GM18502 (cell line): ENCODE data around the gene CMYA5.

Source experiments
- ATAC-seq: cut with Tn5 transposase; IDR thresholded peaks from one replicate; pipeline ENCODE4 v1.9.1; 2021; ENCODE audit warnings: mild to moderate bottlenecking; ENCODE audit not compliant: unreplicated experiment, poor library complexity

The CMYA5 gene

GRCh38 chr5:79829260-79829659 lies 139.6 kb downstream of the CMYA5 start:
- no peak for ATAC-seq

GRCh38 chr5:79831381-79832309 lies 142.0 kb downstream of the CMYA5 start:
- no peak for ATAC-seq

GRCh38 chr5:79832911-79833310 lies 143.3 kb downstream of the CMYA5 start:
- no peak for ATAC-seq

GRCh38 chr5:79834098-79834753 lies 144.6 kb downstream of the CMYA5 start:
- no peak for ATAC-seq

- ATAC-seq = no peak
These were observed 145.4 kb downstream of the CMYA5 start for GRCh38 chr5:79834754-79835714.

- no peak for ATAC-seq
These were observed 148.3 kb downstream of the CMYA5 start for GRCh38 chr5:79837761-79838551.

- ATAC-seq = no peak
These were observed 150.7 kb downstream of the CMYA5 start for GRCh38 chr5:79840084-79840990.

GRCh38 chr5:79841172-79841571 lies 151.5 kb downstream of the CMYA5 start:
- ATAC-seq = no peak

GRCh38 chr5:79842006-79842881 lies 152.6 kb downstream of the CMYA5 start:
- no peak for ATAC-seq

GRCh38 chr5:79842991-79843390 lies 153.4 kb downstream of the CMYA5 start:
- no peak for ATAC-seq

GRCh38 chr5:79843450-79844388 lies 154.1 kb downstream of the CMYA5 start:
- no peak for ATAC-seq

- ATAC-seq = no peak
These were observed 154.9 kb downstream of the CMYA5 start for GRCh38 chr5:79844571-79844970.

GRCh38 chr5:79845448-79846197 lies 156.0 kb downstream of the CMYA5 start:
- no peak for ATAC-seq

- no peak for ATAC-seq
These were observed 156.5 kb downstream of the CMYA5 start for GRCh38 chr5:79846198-79846521.

- ATAC-seq = no peak
These were observed 157.9 kb downstream of the CMYA5 start for GRCh38 chr5:79847561-79847960.

GRCh38 chr5:79849061-79849460 lies 159.4 kb downstream of the CMYA5 start:
- ATAC-seq = no peak
